ENCODE measurements around the gene SLC35A2.

The SLC35A2 gene

GRCh38 chrX:48927123-48927522 is 15.7 kb upstream of the SLC35A2 start:
- no peak for DNase-seq

- no peak for DNase-seq
These were observed 12.8 kb upstream of the SLC35A2 start for GRCh38 chrX:48924270-48924669.

DNA sequence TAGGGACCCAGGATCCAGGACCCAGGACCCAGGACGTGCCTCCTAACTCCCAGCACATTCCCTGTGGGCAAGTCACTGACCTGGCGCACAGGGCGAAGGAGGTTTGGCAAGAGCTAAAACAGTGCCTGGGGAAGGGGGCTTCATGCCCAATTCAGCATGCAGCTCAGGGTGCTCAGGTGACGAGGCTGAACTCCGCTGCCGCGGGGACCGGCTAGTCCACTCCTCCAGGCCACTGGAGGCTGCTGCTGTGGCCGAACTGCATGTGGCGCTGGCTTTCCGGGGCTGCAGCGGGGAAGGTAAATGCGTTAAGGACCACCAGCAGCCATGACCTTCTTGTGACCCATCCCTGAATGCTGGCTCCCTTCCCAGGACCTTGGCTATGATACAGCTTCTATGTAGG is 12.3 kb upstream of the SLC35A2 start:
- no peak for DNase-seq

DNA sequence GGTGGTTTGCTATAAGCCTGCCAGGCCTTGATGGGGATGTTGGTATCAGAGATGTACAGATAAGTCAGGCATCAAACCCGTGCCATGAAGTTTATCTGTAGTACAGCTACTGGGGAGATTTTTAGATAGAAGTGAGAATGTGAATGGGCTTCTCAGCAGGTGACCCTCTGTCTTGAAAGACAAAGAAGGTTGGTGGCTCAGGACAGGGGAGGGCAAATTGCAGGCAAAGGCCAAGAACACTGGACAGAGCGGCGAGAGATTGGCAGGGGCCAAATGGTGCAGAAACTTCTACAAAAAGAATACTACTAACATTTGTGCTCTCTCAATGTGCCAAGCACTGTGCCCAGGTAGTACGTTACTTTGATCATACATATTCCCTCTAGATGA is 9.3 kb upstream of the SLC35A2 start:
- DNase-seq: no peak

- peak; percentile 46 for DNase-seq
These were observed 8.7 kb upstream of the SLC35A2 start for GRCh38 chrX:48919947-48920717.

DNA sequence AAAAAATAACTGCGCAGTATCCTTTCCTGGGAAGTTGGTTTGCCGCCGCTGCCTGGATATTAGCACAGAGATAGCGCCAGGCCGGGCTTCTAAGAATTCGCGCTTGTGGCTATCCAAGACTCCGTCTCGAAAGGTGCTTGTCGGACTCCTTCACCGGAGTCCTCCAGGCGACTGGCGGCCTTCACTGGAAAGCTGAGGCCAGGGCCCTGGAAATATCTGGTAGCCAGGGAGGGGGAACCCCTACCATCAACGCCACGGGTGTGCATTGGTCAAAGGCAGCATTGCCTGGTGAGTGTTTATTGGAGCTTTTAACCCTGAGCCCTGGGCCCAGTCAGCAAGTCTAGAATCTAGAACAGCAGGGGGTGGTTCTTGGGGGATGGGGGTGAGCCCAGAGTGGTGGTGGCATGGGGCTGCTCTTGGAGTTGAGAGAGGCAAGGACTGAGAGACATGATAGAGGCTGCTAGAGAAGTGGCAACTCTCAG is 8.0 kb upstream of the SLC35A2 start:
- DNase-seq: peak; percentile 40

- peak; percentile 95 for DNase-seq
These were observed 7.3 kb upstream of the SLC35A2 start, which contains the start of gene PIM2 for GRCh38 chrX:48918643-48919340. PIM2 (minus strand) TSS chrX:48919024; CDS start chrX:48918834, 190 bp downstream.

- no peak for DNase-seq
These were observed 6.8 kb upstream of the SLC35A2 start for GRCh38 chrX:48918301-48918642.

GRCh38 chrX:48917139-48918001 is 5.9 kb upstream of the SLC35A2 start:
- DNase-seq: peak; percentile 90

DNA sequence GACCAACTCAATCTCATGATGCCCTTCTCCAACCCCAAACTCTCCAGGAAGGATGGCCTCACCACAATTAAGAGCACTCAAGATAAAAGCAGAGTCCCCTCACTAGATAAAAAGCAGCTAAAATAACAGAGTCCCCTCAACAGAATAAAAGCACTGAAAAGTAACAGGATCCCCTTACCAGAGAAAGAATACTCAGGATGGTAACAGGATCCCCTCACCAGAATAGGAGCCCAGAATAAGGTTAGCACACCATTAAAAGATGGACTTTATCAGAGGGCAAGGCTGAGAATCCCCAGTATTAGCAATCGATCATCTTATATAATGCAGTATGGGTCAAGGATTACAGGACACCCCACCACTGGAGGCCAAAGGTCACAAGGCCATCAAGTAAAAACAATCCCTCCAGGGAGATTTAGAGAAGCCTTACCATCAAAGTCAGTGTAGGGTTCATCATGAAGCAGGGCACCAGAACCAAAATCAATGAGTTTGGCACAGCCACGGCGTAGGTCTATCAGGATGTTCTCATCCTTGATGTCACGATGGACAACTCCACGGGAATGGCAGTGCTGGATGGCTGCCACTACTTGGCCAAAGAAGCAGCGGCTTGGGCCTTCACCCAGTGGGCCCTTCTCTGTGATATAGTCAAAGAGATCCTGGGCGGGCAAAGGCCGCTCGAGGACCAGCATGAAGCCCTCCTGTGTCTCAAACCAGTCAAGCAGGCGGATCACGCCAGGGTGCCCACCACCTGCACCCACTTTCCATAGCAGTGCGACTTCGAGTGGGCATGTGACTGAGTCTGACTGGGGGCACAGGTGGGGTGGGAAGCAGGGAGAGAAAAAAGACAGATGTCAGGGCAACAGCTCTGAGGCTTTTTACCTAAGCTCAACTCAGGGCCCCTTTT is 3.4 kb upstream of the SLC35A2 start:
- no peak for DNase-seq

GRCh38 chrX:48913605-48914366 is 2.3 kb upstream of the SLC35A2 start:
- DNase-seq: no peak

DNA sequence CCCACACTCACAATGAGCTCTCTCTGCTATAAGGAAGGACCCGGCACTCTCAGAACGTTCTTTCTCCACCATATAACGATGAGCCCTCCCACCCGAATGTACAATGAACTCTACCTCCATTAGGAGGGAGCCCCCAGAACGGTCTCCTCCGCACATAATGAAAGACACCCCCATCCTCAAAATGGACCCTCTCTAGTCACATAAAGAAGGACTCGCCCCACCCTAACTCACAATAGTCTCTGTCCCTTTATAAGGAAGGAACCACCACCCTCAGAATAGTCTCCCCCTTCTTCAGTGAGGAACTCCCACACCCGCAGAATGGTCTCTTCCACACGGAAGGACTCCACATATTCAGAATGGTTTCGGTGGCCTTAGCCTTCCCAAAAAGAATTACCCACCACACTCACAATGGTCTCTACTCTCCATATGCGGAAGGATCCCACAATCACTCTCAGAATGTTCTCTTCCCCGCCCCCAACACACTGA is 477 bp downstream of the SLC35A2 start:
- no peak for DNase-seq

DNA sequence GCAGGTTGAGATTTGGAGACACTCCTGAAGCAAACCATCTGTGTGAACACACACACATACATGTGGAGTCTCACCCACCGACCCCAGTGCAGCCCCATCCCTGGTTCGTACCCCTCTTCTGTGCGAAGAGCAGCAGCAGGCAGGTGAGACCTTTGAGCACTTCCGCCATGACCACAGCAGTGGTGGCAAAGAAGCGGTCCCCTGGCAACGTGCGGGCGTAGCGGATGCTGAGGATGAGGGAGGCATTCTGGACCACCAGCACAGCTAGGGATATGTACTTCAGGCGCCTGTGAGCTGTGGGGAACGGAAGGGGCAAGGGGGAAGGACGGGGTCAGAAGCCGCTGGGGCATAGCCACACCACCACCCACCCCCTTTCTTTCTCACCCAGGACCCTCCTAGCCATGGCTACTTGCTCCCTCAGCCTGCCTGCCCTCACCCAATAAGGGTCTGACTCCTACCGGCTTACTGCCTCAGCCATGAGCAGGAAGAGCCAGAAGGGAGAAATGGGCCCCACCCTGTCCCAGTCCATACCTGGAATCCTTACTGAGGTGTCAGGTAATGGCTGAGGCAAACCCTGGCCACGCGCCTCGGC is 1.6 kb downstream of the SLC35A2 start:
- no peak for DNase-seq

DNA sequence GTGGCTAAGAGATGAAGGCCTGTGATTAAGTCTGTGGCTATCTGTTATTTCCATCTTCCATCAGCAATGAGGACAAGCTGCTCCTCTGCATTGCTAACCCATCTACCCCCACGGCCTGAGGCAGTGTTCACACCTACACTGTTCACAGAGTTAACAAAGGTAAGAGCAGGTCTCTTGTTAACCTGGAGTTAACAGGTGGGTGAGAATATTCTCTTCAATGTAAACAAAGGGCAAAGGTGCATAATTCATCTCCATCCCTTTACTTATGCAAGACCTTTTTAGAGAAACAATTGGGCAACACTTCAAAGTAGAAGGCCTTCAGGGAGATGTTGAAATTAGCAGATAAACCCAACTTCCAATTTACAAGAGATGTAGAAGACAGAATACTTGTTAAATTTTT is 2.8 kb downstream of the SLC35A2 start:
- DNase-seq: no peak

DNA sequence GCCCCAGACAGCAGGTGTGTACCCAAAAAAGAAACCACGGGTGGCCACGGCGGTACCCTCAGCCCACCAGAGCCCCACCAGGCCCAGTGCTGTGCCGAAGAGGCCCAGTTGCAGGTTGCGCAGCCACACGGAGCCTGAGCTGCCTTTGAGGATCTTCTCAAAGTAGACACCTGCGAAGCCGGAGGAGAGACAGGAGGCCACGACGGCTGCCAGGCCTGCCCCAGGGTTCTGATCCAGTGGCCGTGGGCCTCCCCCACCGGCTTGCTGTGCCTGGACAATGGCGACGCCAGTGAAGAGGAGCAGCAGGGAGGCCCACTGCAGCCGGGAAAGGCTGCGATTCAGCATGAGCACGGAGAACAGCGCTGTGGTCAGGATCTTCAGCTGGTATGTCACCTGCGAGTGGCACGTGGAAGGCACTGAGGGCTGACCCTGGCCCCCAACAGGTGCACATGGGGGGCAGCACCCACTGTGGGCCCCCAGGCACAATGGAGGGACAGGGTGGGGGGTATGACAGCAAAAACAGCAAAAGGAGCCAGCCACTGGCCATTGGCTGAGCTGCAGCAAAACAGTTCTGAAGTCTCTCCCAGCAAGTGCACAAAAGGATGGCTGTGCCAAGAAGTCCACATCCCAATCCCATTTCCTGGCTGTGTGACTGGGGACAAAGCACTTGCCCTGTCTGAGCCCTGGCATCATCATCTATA is 6.2 kb downstream of the SLC35A2 start:
- DNase-seq: no peak

DNA sequence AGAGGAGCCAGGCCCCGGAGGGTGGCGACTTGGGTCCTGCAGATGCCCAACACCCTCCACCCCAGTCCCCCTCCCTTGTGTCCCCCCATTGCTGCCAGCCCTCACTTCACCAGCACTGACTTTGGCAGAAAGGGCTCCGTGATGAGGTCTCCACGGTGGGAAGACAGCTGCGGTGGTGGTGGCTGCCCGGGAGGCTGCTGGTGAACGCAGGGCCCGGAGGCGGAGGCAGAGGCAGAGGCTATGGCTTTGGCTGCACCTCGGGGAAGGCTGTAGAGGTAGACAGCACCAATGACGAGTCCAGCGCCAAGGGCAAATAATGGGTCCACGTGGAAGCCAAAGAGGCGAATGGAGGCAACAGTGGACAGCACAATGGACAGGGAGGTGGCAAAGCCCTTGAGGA is 6.8 kb downstream of the SLC35A2 start:
- DNase-seq: no peak

GRCh38 chrX:48904180-48904579 is 7.3 kb downstream of the SLC35A2 start:
- no peak for DNase-seq

GRCh38 chrX:48903290-48903689 is 8.2 kb downstream of the SLC35A2 start:
- DNase-seq: no peak

DNA sequence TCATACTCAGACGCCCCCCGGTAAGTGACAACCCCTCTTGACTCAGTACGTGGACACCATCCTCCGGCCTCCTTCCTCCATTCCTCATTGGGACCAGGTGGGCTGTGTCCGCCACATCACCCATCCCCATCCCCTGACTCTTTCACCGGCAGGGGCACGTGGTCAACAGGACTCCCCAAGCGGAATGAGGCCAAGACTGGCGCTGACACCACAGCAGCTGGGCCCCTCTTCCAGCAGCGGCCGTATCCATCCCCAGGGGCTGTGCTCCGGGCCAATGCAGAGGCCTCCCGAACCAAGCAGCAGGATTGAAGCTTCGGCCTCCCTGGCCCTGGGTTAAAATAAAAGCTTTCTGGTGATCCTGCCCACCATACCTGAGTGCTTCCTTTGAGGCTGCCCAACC is 8.7 kb downstream of the SLC35A2 start:
- no peak for DNase-seq

- no peak for DNase-seq
These were observed 9.3 kb downstream of the SLC35A2 start for GRCh38 chrX:48902135-48902534.
